Calu3 (cell line): Measurements from ENCODE around the gene ZBTB7B. TPM values are rescaled to one million over a fixed set of nuclear protein-coding genes. Genes with fewer than 3 reads are reported as not detected.

Experiments
- BruUV-seq: library from RNA; stranded (reverse); fragments of 400-500 nt; replicated peaks from 2 replicates; lab custom pipeline; 2021; lab: Mats Ljungman, UMichigan
- CTCF ChIA-PET: fragments of 300-600 bp; sonication (Branson Sonifier 250); formaldehyde crosslinking; loops from one replicate; lab custom pipeline; 2022; ENCODE audit warnings: antibody characterized with exemption; lab: Charles Lee
- DNase-seq: peaks from one replicate; pipeline ENCODE4 v3.0.0; 2022
- H3K27ac Mint-ChIP-seq: one replicate; pipeline ENCODE4 v1.8.0; 2022; ENCODE audit warnings: mixed read lengths; ENCODE audit not compliant: unreplicated experiment
- H3K27me3 Mint-ChIP-seq: one replicate; pipeline ENCODE4 v1.8.0; 2022; ENCODE audit warnings: mixed read lengths; ENCODE audit not compliant: unreplicated experiment
- H3K36me3 Mint-ChIP-seq: one replicate; pipeline ENCODE4 v1.8.0; 2022; ENCODE audit warnings: mild to moderate bottlenecking, moderate library complexity, mixed read lengths; ENCODE audit not compliant: insufficient read depth, unreplicated experiment
- H3K4me1 Mint-ChIP-seq: one replicate; pipeline ENCODE4 v1.8.0; 2022; ENCODE audit warnings: mild to moderate bottlenecking, low read depth, mixed read lengths; ENCODE audit not compliant: unreplicated experiment
- H3K4me3 Mint-ChIP-seq: one replicate; pipeline ENCODE4 v1.8.0; 2022; ENCODE audit warnings: mild to moderate bottlenecking, low read depth, moderate library complexity, mixed read lengths; ENCODE audit not compliant: unreplicated experiment
- H3K9me3 Mint-ChIP-seq: one replicate; pipeline ENCODE4 v1.8.0; 2022; ENCODE audit warnings: low read depth, mixed read lengths; ENCODE audit not compliant: unreplicated experiment
- CTCF ChIP-seq: fragments of 200-600 bp; IDR thresholded peaks from one replicate; pipeline ENCODE4 v1.8.0; 2022; ENCODE audit warnings: antibody characterized with exemption; ENCODE audit not compliant: unreplicated experiment
- intact Hi-C: fragments of 100-400 bp; cut with micrococcal nuclease; formaldehyde crosslinking; loops from one replicate; pipeline ENCODE4 v1.10.0; 2022; ENCODE audit not compliant: unreplicated experiment
- total RNA-seq: library from RNA; stranded (reverse); gene quantifications from 2 replicates; pipeline ENCODE4 v1.2.3, GENCODE V29; 2022

Gene ZBTB7B
- total RNA-seq, 1 experiment from 2014 or later = 64.7 TPM

- H3K9me3 Mint-ChIP-seq = no peaks in the 10 kb centered on the region
- peaks cover 11% of the 10 kb centered on the region for H3K4me1 Mint-ChIP-seq
Observed at GRCh38 chr1:155030243-155030795, 27.7 kb downstream of the ZBTB7B start.

GRCh38 chr1:155030899-155031298 lies 28.3 kb downstream of the ZBTB7B start:
- Mint-ChIP-seq H3K27me3 (peaks cover 35% of the 10 kb centered on the region), H3K4me3 (no peak overlapping the region), H3K27ac (no peak overlapping the region), H3K36me3 (no peaks in the 10 kb centered on the region), H3K4me1 (peaks cover 5% of the 10 kb centered on the region), H3K9me3 (no peaks in the 10 kb centered on the region)
- intact Hi-C loops = no loop called here
- DNase-seq = no peak
- CTCF ChIA-PET = no interaction called here
- no peak for TF ChIP-seq CTCF
- BruUV-seq = no TSS peak

More at GRCh38 chr1:155030243-155030795, 27.7 kb downstream of the ZBTB7B start:
- CTCF ChIA-PET = interaction anchor here (0.6 kb wide), 1 partner anchor 17 kb away, joined by 5 read pairs; no protein-coding TSS in a partner anchor
- Mint-ChIP-seq H3K4me3 (no peak overlapping the region), H3K27me3 (peaks cover 33% of the 10 kb centered on the region), H3K27ac (no peak overlapping the region), H3K36me3 (no peaks in the 10 kb centered on the region)
- no TSS peak for BruUV-seq
- TF ChIP-seq CTCF = no peak
- no peak for DNase-seq
- intact Hi-C loops = no loop called here

- peaks cover 35% of the 10 kb centered on the region for H3K27me3 Mint-ChIP-seq
- TF ChIP-seq CTCF = no peak
- intact Hi-C loops = no loop called here
- no peak overlapping the region for H3K4me3 Mint-ChIP-seq
- CTCF ChIA-PET = no interaction called here
- H3K27ac Mint-ChIP-seq = no peak overlapping the region
- no peak for DNase-seq
- H3K4me1 Mint-ChIP-seq = peaks cover 2% of the 10 kb centered on the region
- H3K36me3 Mint-ChIP-seq = no peaks in the 10 kb centered on the region
- BruUV-seq = no TSS peak
- H3K9me3 Mint-ChIP-seq = no peaks in the 10 kb centered on the region
Observed at GRCh38 chr1:155032886-155033285, 30.3 kb downstream of the ZBTB7B start.

GRCh38 chr1:155033524-155033923 lies 30.9 kb downstream of the ZBTB7B start, which contains the start of the genes DCST1 and DCST2:
DCST1 (plus strand) TSS chr1:155033824; CDS start chr1:155034037, 213 bp downstream.
DCST2 (minus strand) TSS chr1:155033781; CDS start chr1:155033701, 80 bp downstream.
- Mint-ChIP-seq H3K27me3 (peaks cover 32% of the 10 kb centered on the region), H3K9me3 (no peaks in the 10 kb centered on the region), H3K4me3 (no peak within 1 kb of the TSS), H3K4me1 (peaks cover 9% of the 10 kb centered on the region), H3K36me3 (no peaks in the 10 kb centered on the region), H3K27ac (no peak within 1 kb of the TSS)
- no TSS peak for BruUV-seq
- intact Hi-C loops = no loop called here
- DNase-seq = no peak
- CTCF ChIA-PET = interaction anchor here (1.9 kb wide), 1 partner anchor 17 kb away, joined by 5 read pairs; the partner anchor contains the start of gene ADAM15
- TF ChIP-seq CTCF = no peak
